Osteocyte (in vitro differentiated cells): Measurements from ENCODE around the gene MTUS2. TPM values are rescaled to one million over a fixed set of nuclear protein-coding genes. Genes with fewer than 3 reads are reported as not detected.

Experiments used
- DNase-seq: peaks from one replicate; pipeline ENCODE4 v3.0.0; 2021; ENCODE audit warnings: mixed read lengths; ENCODE audit not compliant: unreplicated experiment; ENCODE audit errors: extremely low spot score
- H3K27ac Mint-ChIP-seq: one replicate; pipeline ENCODE4 v1.8.0; 2021; ENCODE audit warnings: mild to moderate bottlenecking, mixed read lengths; ENCODE audit not compliant: unreplicated experiment
- H3K27me3 Mint-ChIP-seq: one replicate; pipeline ENCODE4 v1.8.0; 2021; ENCODE audit warnings: mixed read lengths; ENCODE audit not compliant: unreplicated experiment
- H3K36me3 Mint-ChIP-seq: one replicate; pipeline ENCODE4 v1.8.0; 2021; ENCODE audit warnings: mixed read lengths; ENCODE audit not compliant: unreplicated experiment
- H3K4me1 Mint-ChIP-seq: one replicate; pipeline ENCODE4 v1.8.0; 2021; ENCODE audit warnings: mixed read lengths; ENCODE audit not compliant: unreplicated experiment
- H3K4me3 Mint-ChIP-seq: one replicate; pipeline ENCODE4 v1.8.0; 2021; ENCODE audit warnings: mild to moderate bottlenecking, moderate library complexity, mixed read lengths; ENCODE audit not compliant: unreplicated experiment
- H3K9me3 Mint-ChIP-seq: one replicate; pipeline ENCODE4 v1.8.0; 2021; ENCODE audit warnings: mixed read lengths; ENCODE audit not compliant: unreplicated experiment
- CTCF ChIP-seq: fragments of 200-600 bp; sonication (generic); IDR thresholded peaks from 2 replicates; pipeline ENCODE4 v1.5.0; 2021; ENCODE audit warnings: antibody characterized with exemption, mild to moderate bottlenecking, moderate library complexity
- total RNA-seq: library from RNA; stranded (reverse); gene quantifications from 2 replicates; pipeline ENCODE4 v1.2.1, GENCODE V29; 2021

Gene MTUS2
- total RNA-seq, 1 donor from 2014 or later = 0.05 TPM

- Mint-ChIP-seq H3K36me3 (no peaks in the 10 kb centered on the region), H3K27me3 (peaks cover 43% of the 10 kb centered on the region), H3K4me3 (no peak overlapping the region), H3K27ac (no peak overlapping the region), H3K9me3 (no peaks in the 10 kb centered on the region), H3K4me1 (no peaks in the 10 kb centered on the region)
- TF ChIP-seq CTCF = no peak
- no peak for DNase-seq
These were observed 539.0 kb downstream of the MTUS2 start for GRCh38 chr13:29359181-29359580.

- no peak for TF ChIP-seq CTCF
- Mint-ChIP-seq H3K4me1 (no peaks in the 10 kb centered on the region), H3K27ac (no peak overlapping the region), H3K9me3 (no peaks in the 10 kb centered on the region), H3K36me3 (no peaks in the 10 kb centered on the region), H3K4me3 (no peak overlapping the region), H3K27me3 (peaks cover 55% of the 10 kb centered on the region)
- no peak for DNase-seq
These were observed 541.6 kb downstream of the MTUS2 start for GRCh38 chr13:29361716-29362115.

- peak; percentile 72 for TF ChIP-seq CTCF
- H3K27ac Mint-ChIP-seq = no peak overlapping the region
- no peak overlapping the region for H3K4me3 Mint-ChIP-seq
- DNase-seq = no peak
- H3K36me3 Mint-ChIP-seq = no peaks in the 10 kb centered on the region
- H3K27me3 Mint-ChIP-seq = peaks cover 54% of the 10 kb centered on the region
- H3K4me1 Mint-ChIP-seq = no peaks in the 10 kb centered on the region
- no peaks in the 10 kb centered on the region for H3K9me3 Mint-ChIP-seq
These were observed 542.9 kb downstream of the MTUS2 start for GRCh38 chr13:29362849-29363604.

- TF ChIP-seq CTCF = peak; percentile 67
- Mint-ChIP-seq H3K9me3 (no peaks in the 10 kb centered on the region), H3K27ac (no peak overlapping the region), H3K36me3 (no peaks in the 10 kb centered on the region), H3K4me3 (no peak overlapping the region), H3K4me1 (no peaks in the 10 kb centered on the region), H3K27me3 (peaks cover 56% of the 10 kb centered on the region)
- DNase-seq = no peak
These were observed 549.1 kb downstream of the MTUS2 start for GRCh38 chr13:29369060-29369743.

- Mint-ChIP-seq H3K9me3 (no peaks in the 10 kb centered on the region), H3K36me3 (no peaks in the 10 kb centered on the region), H3K27me3 (peaks cover 40% of the 10 kb centered on the region), H3K4me3 (no peak overlapping the region), H3K4me1 (no peaks in the 10 kb centered on the region), H3K27ac (no peak overlapping the region)
- no peak for TF ChIP-seq CTCF
- no peak for DNase-seq
These were observed 559.1 kb downstream of the MTUS2 start for GRCh38 chr13:29379281-29379680.
